Right lobe of liver (tissue), 6 donors: ENCODE results near the gene MAPKAPK3. TPM values are rescaled to one million over a fixed set of nuclear protein-coding genes. Genes with fewer than 3 reads are reported as not detected.

ENCODE experiments used
- ATAC-seq, 4 donors: fragments of 200-7000 bp; cut with Tn5 transposase; one replicate each; pipeline ENCODE4 v1.9.1; 2020; ENCODE audit warnings: mild to moderate bottlenecking in 4 of 4, moderate library complexity in 4 of 4
- DNase-seq, 3 donors: peaks; one replicate each; pipeline ENCODE4 v3.0.0-alpha.2; 2020
- H3K27ac ChIP-seq, 3 donors: fragments of 200-600 bp; one replicate each; pipeline ENCODE4 v1.8.0; 2022
- H3K27me3 ChIP-seq, 2 donors: fragments of 200-600 bp; one replicate each; pipeline ENCODE4 v1.8.0; 2022
- H3K36me3 ChIP-seq, 4 donors: fragments of 200-600 bp; sonication (generic) in 1 of 4; one replicate each; pipeline versions ENCODE4 v1.5.1 to v1.8.0; 2017 to 2022; ENCODE audit warnings: control low read depth in 1 of 4
- H3K4me1 ChIP-seq, 4 donors: fragments of 200-600 bp; sonication (generic) in 1 of 4; one replicate each; pipeline versions ENCODE4 v1.5.1 to v1.8.0; 2017 to 2022; ENCODE audit warnings: control low read depth in 1 of 4
- H3K4me3 ChIP-seq, 3 donors: fragments of 200-600 bp; one replicate each; pipeline ENCODE4 v1.8.0; 2022
- H3K9me3 ChIP-seq, 4 donors: fragments of 200-600 bp; sonication (generic) in 1 of 4; one replicate each; pipeline versions ENCODE4 v1.5.1 to v1.8.0; 2017 to 2022; ENCODE audit warnings: control low read depth in 1 of 4
- POLR2A ChIP-seq: fragments of 450-650 bp; IDR thresholded peaks from one replicate; pipeline ENCODE4 v1.6.1; 2017; ENCODE audit warnings: antibody characterized with exemption, mild to moderate bottlenecking
- WGBS: methylation state at CpG from one replicate; pipeline ENCODE4 v1.1.6; 2018; ENCODE audit warnings: low coverage, low lambda C conversion rate; ENCODE audit not compliant: insufficient coverage; ENCODE audit errors: missing lambda C conversion rate; 5-methylcytosine and 5-hydroxymethylcytosine counted together
- intact Hi-C, 2 donors: fragments of 100-400 bp; cut with DNase I; formaldehyde crosslinking; loops; one replicate each; pipeline versions ENCODE4 v1.11.2 to v1.14.1; 2022
- microRNA-seq, 2 donors: library from miRNA; unstranded; fragments of <30 nt; microRNA quantifications; one replicate each; pipeline ENCODE4, GENCODE V29; 2019 to 2020
- small RNA-seq, 2 experiments: library from RNA; depleted of rRNA; stranded (forward); fragments of <200 nt; gene quantifications; one replicate each; pipeline ENCODE3, GENCODE V24; 2016
- total RNA-seq, 6 experiments: library from RNA; depleted of rRNA in 2 of 6; stranded (reverse); fragments of >200 nt in 2 of 6; fragmentation: NEBNext Ultra II Directional in 3 of 6; extraction: Animal tissue kit (Norgen Biotek cat#: 25700) in 3 of 6; gene quantifications; one replicate each; pipeline versions ENCODE4 v1.1.0 to v1.2.4, GENCODE V29; 2016 to 2023
- TF ChIP-seq, protein P1 (sequence below), 4 donors: fragments of 200-600 bp in 3 of 4; fragments of 450-650 bp in 1 of 4; IDR thresholded peaks; one replicate each; pipeline versions ENCODE4 v1.5.1 to v1.8.0; 2016 to 2022; ENCODE audit warnings: antibody characterized with exemption in 4 of 4, mild to moderate bottlenecking in 2 of 4
- donor health status: DM: no; HTN: yes; CAD: no.
- donor health status: DM: no; HTN: no; CAD: no.
- donor health status: DM: no; HTN: no; CAD: no.
- donor health status: DM: no; HTN: yes; CAD: no.
- donor health status: DM: no; HTN: yes; CAD: no.

MAPKAPK3 gene
- total RNA-seq, 6 experiments from 2014 or later, result 16.6 to 21.4 (median 18.6) TPM

GRCh38 chr3:50696276-50696675 is 79.3 kb downstream of the MAPKAPK3 start:
- intact Hi-C loops, result no loop called here
- ATAC-seq, result no peak
- H3K4me3 ChIP-seq, result no peak overlapping the region
- 64% methylated on average over 2 of the region's 3 CpGs for WGBS
- H3K27ac ChIP-seq, result no peak overlapping the region
- H3K36me3 ChIP-seq, result no peaks in the 10 kb centered on the region
- DNase-seq, result no peak
- H3K9me3 ChIP-seq, result no peaks in the 10 kb centered on the region
- TF ChIP-seq POLR2A, result no peak
- TF ChIP-seq, protein P1, sequence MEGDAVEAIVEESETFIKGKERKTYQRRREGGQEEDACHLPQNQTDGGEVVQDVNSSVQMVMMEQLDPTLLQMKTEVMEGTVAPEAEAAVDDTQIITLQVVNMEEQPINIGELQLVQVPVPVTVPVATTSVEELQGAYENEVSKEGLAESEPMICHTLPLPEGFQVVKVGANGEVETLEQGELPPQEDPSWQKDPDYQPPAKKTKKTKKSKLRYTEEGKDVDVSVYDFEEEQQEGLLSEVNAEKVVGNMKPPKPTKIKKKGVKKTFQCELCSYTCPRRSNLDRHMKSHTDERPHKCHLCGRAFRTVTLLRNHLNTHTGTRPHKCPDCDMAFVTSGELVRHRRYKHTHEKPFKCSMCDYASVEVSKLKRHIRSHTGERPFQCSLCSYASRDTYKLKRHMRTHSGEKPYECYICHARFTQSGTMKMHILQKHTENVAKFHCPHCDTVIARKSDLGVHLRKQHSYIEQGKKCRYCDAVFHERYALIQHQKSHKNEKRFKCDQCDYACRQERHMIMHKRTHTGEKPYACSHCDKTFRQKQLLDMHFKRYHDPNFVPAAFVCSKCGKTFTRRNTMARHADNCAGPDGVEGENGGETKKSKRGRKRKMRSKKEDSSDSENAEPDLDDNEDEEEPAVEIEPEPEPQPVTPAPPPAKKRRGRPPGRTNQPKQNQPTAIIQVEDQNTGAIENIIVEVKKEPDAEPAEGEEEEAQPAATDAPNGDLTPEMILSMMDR (IDR thresholded peaks at IDR 0.05), result no peak
- no peaks in the 10 kb centered on the region for H3K27me3 ChIP-seq
- H3K4me1 ChIP-seq, result no peaks in the 10 kb centered on the region

DNA sequence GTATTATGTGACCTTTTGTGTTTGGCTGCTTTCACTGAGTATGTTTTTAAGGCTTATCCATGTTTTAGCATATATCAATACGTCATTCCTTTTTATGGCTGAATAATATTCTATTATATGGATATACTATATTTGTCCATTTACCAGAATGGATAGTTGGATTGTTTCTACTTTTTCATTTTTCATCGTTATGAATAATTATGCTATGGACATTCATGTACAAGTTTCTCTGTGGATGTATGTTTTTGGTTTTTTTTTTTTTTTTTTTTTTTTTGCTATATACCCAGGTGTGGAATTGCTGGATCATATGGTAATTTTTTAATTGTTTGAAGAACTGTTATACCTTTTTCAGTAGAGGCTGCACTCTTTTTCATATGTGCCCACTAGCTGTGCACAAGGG is 81.3 kb downstream of the MAPKAPK3 start:
- Histone ChIP-seq H3K4me3 (no peak overlapping the region), H3K27me3 (no peaks in the 10 kb centered on the region), H3K27ac (no peak overlapping the region), H3K9me3 (no peaks in the 10 kb centered on the region), H3K36me3 (no peaks in the 10 kb centered on the region), H3K4me1 (no peaks in the 10 kb centered on the region)
- DNase-seq (no peak), ATAC-seq (no peak)
- intact Hi-C loops, result no loop called here
- WGBS, result 72% methylated on average over 2 of the region's 2 CpGs
- no peak for TF ChIP-seq POLR2A
- TF ChIP-seq, protein P1 (IDR thresholded peaks at IDR 0.05), result no peak

Small RNA genes within 50 kb of the gene (microRNA-seq; reads per million reads assigned to microRNA genes)
- gene MIR4787, result 0.58 to 0.64 reads per million in 2 donors

Small RNA genes within 50 kb of the gene (small RNA-seq; reads per million reads assigned to genes)
- 0 to 0.19 reads per million in 2 experiments for gene MIR4787
- gene PPIAP69, result 0 reads per million in 2 experiments

Other genes starting within 250 kb of the MAPKAPK3 start
- under 1 TPM in 5 of 6 experiments, not detected in 1; 0.06 to 0.39 (median 0.26) TPM for gene CACNA2D2, start 113.5 kb upstream of the MAPKAPK3 start, total RNA-seq
- gene C3orf18, start 49.4 kb upstream of the MAPKAPK3 start, total RNA-seq, result 1 to 10 TPM; 2.0 to 7.8 (median 2.8) TPM
- 10 to 100 TPM; 10.5 to 19.4 (median 14.0) TPM for gene HEMK1, start 47.6 kb upstream of the MAPKAPK3 start, total RNA-seq
- gene CISH, start 5.4 kb upstream of the MAPKAPK3 start, total RNA-seq, result 10 to 100 TPM in 4 of 6 experiments, 1 to 10 TPM in 2; 5.3 to 28.1 (median 17.8) TPM
- under 1 TPM in 3 of 6 experiments, not detected in 3; 0.04 to 0.06 (median 0.06) TPM for gene DOCK3, start 57.8 kb downstream of the MAPKAPK3 start, total RNA-seq